ENCODE results near the gene MEA1.

MEA1 gene

DNA sequence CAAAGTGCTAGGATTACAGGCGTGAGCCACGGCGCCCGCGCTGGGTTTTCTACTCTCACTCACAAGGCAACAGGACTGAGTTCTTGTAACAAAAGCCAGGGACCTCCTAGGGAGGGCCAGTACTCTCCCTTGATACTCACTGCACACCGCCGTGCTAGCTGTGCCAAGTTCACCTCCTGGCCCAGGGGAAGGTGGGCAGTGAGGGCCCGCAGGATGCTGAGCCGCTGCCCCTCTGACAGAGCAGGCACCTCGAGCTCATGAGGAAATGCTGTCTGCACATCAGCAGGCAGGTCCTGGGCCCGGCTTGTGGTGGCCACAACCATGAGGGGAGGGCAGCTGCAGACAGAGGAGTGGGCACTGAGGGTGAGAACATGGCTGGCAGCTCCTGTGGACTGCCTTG is 46.5 kb downstream of the MEA1 start:
- TF ChIP-seq, protein P1, sequence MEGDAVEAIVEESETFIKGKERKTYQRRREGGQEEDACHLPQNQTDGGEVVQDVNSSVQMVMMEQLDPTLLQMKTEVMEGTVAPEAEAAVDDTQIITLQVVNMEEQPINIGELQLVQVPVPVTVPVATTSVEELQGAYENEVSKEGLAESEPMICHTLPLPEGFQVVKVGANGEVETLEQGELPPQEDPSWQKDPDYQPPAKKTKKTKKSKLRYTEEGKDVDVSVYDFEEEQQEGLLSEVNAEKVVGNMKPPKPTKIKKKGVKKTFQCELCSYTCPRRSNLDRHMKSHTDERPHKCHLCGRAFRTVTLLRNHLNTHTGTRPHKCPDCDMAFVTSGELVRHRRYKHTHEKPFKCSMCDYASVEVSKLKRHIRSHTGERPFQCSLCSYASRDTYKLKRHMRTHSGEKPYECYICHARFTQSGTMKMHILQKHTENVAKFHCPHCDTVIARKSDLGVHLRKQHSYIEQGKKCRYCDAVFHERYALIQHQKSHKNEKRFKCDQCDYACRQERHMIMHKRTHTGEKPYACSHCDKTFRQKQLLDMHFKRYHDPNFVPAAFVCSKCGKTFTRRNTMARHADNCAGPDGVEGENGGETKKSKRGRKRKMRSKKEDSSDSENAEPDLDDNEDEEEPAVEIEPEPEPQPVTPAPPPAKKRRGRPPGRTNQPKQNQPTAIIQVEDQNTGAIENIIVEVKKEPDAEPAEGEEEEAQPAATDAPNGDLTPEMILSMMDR (IDR thresholded peaks at IDR 0.05; ENCODE audit: control insufficient read depth, extremely low read depth, insufficient read depth): no peak
- no peak for DNase-seq (ENCODE audit: low read depth)
- no peak overlapping the region for H3K4me3 ChIP-seq (ENCODE audit: low read depth, low read length)

DNA sequence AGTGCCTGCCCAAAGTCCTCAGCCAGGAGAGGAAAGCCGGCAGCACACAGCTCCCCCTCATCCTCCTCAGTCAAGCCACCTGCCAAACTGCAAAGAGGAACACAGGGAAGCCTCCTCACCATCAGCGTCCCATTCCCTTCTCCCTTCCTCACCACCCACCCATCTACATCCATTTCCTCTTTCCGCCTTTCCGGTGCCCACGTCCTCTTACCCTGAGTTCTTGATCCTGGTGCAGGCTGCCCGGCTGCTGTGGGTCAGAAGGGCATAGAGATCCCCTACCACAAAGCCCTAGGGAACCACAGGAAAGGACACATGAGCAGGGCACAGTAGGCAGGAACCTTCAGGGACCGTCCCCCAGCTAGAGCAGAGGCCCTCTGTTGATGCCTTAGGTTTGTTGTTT is 47.2 kb downstream of the MEA1 start:
- no peak for DNase-seq (ENCODE audit: low read depth)
- TF ChIP-seq, protein P1 (IDR thresholded peaks at IDR 0.05; ENCODE audit: control insufficient read depth, extremely low read depth, insufficient read depth): no peak

DNA sequence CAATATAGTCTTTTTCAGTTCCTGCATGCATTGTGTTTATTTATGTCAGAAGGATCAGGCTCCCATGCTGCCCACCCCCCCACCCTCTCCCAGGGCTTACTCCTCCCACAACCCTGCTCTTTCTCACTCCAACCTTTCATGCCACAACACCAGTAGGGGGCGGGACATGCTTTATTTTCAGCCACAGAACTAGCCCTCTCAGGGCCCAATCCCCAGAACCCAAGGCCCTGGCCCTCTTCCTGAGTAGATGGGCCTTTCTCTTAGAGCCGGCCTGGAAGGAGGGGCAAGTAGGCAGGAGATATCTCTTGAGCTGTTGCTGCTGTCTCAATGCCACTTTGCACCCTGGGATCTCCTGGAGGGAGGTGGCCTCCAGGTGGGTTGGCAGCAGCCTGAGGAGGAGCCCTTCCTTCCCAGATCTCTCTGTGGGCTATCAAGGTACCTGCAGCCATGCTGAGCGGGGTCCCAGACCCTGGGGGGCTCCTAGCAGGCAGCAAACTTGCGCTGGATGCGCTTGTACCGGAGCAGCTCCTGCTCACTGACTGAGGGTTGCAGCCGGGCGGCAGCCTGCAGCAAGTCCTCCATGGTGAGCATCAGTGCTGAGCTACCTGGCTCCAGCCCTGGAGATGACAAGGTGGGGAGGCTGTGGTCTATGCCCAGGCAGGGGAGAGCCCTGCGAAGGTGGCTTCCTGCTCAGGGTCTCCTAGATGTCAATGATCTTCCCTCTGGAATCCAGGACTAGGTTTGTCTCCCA is 49.7 kb downstream of the MEA1 start:
- no peak overlapping the region for H3K4me3 ChIP-seq (ENCODE audit: low read depth, low read length)
- TF ChIP-seq, protein P1 (IDR thresholded peaks at IDR 0.05; ENCODE audit: control insufficient read depth, extremely low read depth, insufficient read depth): peak; percentile 32
- DNase-seq (ENCODE audit: low read depth): no peak

More for the DNA sequence above, 47.2 kb downstream of the MEA1 start:
- H3K4me3 ChIP-seq (ENCODE audit: low read depth, low read length): no peak overlapping the region

DNA sequence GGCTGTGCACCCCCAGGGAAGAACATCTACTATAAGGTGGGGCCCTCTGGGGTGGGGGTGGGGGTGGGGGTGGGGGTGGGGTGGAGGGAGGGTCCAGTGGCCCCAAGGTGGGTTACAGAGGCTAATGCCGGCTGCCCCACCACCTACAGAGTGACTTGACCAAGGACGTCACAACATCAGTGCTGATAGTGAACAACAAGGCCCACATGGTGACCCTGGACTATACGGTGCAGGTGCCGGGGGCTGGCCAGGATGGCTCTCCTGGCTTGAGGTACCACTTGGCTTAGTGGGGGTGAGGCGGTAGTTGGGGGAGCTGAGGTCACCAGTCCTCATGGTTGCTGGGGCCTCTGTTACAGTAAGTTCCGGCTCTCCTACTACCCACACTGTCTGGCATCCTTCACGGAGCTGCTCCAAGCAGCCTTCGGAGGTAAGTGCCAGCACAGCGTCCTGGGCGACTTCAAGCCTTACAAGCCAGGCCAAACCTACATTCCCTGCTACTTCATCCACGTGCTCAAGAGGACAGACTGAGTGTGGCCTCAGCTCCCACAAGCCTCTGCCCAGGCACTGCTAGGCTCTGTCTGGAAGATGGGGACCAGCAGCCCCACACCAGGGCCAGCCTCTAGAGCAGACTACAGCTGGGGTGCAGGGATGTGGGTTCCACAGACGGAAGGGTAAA is 50.4 kb downstream of the MEA1 start:
- no peak overlapping the region for H3K4me3 ChIP-seq (ENCODE audit: low read depth, low read length)
- TF ChIP-seq, protein P1 (IDR thresholded peaks at IDR 0.05; ENCODE audit: control insufficient read depth, extremely low read depth, insufficient read depth): no peak
- DNase-seq (ENCODE audit: low read depth): no peak

DNA sequence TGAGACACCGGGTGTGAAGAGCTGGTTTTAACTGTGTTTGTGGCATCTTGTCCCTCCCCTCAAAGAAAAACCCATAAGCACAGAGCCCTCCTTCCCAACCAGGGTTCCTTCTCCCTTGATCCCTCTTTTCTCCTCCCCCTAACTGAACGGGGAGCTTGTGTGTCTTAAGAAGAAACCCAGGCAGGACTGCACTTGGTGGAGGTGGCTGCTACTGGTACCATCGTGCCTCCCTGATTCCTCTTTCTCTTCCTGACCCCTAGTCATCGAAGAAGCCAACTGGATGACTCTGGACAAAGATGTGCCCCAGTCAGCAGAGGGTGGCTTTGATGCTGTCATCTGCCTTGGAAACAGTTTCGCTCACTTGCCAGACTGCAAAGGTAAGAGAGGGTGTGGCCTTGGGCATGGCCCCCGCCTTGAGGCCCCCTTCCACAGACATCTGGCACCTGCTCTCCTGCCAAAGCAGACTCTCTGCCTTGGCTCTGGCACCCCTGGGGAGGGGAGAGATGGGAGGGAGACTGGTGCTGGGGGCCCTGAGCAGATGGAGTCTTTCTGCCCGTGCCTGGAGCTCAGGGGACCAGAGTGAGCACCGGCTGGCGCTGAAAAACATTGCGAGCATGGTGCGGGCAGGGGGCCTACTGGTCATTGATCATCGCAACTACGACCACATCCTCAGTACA is 51.1 kb downstream of the MEA1 start:
- no peak overlapping the region for H3K4me3 ChIP-seq (ENCODE audit: low read depth, low read length)
- DNase-seq (ENCODE audit: low read depth): no peak
- TF ChIP-seq, protein P1 (IDR thresholded peaks at IDR 0.05; ENCODE audit: control insufficient read depth, extremely low read depth, insufficient read depth): no peak

DNA sequence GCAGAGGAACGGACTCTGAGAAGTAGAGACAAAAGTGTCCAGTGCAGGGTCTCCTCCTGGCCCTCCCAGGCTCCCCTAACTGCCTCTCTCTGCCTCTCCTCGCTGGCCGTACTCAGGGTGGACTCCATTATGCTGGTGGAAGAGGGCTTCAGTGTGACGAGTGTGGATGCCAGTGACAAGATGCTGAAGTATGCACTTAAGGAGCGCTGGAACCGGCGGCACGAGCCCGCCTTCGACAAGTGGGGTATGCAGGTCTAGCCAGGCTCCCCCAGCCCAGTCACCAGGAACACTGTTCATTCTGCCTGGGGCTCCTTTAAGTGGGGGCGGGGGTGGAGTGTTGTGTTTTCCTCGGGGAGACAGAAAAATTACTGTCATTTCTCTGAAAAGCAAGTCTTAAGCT is 51.6 kb downstream of the MEA1 start:
- TF ChIP-seq, protein P1 (IDR thresholded peaks at IDR 0.05; ENCODE audit: control insufficient read depth, extremely low read depth, insufficient read depth): no peak
- no peak for DNase-seq (ENCODE audit: low read depth)
- no peak overlapping the region for H3K4me3 ChIP-seq (ENCODE audit: low read depth, low read length)

All from LNCaP clone FGC (cell line).